Activated T-helper 9 cell treated with anti-CD3 and anti-CD28 coated beads, Interleukin-2, amount 50 U/mL, for 16 hours (primary cell): ENCODE data around the gene KCNS1.
A peak's percentile ranks its signal among the peaks of the same experiment; 100 is the strongest.

Experiments
- DNase-seq: peaks from one replicate; pipeline ENCODE4 v3.0.0-alpha.2; 2020; ENCODE audit warnings: low read depth

The KCNS1 gene

DNA sequence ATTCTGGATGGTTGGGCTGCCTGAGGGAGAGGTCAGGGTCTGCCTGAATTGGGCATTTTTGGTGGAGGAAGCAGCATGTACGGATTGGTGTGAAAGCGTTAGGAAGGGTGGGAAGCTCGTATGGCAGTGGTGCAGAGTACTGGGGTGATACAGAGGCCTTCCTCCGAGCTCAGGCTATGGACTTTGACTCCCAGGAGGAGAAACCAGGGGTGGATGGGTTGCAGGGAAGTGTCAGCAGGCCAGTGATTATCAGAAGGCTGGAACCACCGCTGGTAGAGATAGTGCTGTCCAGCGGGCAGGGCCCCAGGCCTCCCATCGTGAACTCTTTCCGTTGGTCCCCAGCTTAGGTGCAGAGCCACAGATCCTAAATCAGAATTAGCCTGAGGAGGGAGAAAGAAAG is 8.7 kb upstream of the KCNS1 start:
- DNase-seq, result no peak

- no peak for DNase-seq
Measured at GRCh38 chr20:45105317-45105716, 4.4 kb upstream of the KCNS1 start.

- no peak for DNase-seq
Measured at GRCh38 chr20:45104786-45105185, 3.9 kb upstream of the KCNS1 start.

- DNase-seq, result no peak
Measured at GRCh38 chr20:45103072-45103471, 2.1 kb upstream of the KCNS1 start.

- DNase-seq, result no peak
Measured at GRCh38 chr20:45101333-45101850, 465 bp upstream of the KCNS1 start.

GRCh38 chr20:45098103-45098773 is 2.7 kb downstream of the KCNS1 start:
- DNase-seq, result no peak

DNA sequence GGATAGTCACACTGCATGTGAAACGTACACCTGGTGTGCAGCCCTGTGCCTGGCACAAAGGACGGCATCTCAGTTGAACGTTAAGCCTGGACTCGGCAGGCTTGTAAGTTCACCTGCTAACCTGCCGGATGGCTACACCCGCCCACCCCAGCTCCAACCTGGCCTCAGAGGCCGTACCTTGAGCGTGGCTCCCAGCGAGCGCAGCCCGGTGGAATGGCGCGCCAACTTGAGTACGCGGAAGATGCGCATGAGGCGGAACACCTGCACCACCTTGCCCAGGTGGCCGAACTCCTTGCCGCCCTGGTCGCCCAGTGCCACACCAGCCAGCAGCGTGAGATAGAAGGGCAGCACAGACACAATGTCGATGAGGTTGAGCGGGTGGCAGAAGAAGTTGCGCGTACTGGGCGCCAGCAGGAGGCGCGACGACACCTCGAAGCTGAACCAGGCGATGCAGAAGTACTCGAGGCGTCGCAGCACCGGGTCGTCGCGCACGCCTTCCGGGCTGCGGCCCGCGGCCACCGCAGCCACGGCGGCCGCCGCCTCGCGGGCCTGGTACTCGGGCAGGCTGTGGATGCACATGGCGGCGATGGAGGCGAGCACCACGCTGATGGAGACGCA is 3.3 kb downstream of the KCNS1 start:
- DNase-seq, result no peak

- no peak for DNase-seq
Measured at GRCh38 chr20:45096781-45097180, 4.1 kb downstream of the KCNS1 start.

DNA sequence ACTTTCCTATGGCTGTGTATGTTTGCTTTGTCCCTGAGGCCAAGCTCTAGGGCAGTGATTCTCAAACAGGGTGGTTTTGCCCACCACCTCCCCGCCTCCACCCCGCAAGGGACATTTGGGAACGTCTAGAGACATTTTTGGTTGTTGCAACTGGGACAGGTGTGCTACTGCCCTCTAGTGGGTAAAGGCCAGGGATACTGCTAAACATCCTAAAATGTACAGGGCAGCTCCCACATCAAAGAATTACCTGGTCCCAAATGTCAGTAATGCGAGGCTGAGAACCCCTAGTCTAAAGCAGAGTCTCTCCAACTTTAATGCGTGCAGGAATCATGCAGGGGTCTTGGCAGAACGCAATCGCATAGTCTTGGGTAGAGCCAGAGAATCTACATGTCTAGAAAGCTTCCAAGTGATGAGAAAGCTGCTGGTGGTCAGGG is 5.1 kb downstream of the KCNS1 start:
- DNase-seq, result peak; percentile 23

GRCh38 chr20:45094864-45095574 is 5.9 kb downstream of the KCNS1 start:
- DNase-seq, result no peak

DNA sequence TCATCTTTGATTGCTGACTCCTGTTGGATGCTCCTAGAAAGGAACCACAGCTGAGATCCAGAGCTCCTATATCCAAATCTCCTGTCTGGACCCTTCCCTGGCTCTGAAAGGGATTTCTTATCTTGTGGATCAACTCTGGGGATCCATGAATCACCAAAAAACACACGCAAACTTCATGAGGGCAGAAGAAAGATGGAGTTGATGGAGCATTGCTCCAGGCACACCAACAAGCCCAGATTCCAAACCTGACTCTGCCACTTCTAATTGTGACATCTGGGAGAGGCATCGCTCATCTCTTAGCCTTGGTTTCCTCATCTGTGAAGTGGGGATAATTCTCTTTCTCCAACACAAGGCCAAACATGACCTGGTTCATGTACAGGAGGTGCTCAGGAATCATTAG is 6.7 kb downstream of the KCNS1 start:
- no peak for DNase-seq

DNA sequence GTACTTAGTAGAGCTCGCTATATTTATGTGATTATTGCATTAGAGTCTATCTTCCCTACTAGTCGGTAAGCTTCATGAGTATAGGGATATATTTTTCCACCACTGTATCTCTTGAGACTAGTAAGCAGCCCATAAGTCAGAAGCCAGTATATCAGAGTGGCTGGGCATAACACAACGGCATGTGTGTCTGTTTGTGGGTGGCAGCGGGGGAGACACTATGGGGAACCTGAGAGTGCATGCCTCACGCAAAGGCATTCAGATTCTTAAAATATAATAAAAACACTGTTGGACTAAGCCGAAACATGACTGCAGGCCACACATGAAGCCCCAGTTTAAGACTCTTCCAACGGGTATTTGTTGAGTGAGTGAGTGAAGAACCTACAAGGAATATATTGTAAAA is 8.0 kb downstream of the KCNS1 start:
- no peak for DNase-seq

DNA sequence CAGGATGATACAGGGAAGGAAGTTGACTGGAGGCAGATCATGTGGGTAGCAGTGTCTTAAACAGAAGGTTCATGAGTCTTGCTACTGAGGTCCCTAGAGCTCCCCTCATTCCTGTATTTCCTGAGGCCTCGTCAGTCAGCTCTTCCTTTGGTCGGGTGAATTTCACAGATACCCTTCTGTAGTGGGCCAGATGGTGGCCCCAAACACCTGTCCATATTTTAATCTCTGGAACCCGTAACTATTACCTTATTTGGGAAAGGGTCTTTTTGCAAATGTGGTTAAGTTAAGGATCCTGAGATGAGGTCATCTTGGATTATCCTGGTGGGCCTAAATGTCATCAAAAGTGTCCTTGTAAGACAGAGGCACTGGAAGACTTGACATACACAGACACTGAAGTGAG is 9.6 kb downstream of the KCNS1 start:
- no peak for DNase-seq

GRCh38 chr20:45090481-45090880 is 10.4 kb downstream of the KCNS1 start:
- no peak for DNase-seq

DNA sequence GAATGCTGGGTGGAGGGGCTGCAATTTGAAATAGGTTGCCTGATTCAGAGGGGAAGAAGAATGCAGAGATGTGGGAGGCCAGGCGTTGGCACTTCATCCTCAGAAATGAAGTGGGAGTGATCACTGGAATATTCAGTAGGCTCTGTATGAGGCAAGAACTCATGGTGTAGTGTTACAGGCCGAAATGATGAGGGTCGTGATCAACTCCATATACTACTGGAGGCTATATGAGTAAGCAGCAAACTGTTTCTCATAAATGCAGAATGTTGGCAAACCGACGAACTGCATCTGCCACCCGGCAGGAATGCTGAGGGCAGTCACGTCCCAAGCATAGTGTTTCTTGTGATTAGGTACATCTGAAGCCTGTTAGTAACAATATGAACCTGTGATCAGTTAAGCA is 12.7 kb downstream of the KCNS1 start:
- no peak for DNase-seq

- DNase-seq, result no peak
Measured at GRCh38 chr20:45087814-45088213, 13.1 kb downstream of the KCNS1 start.

DNA sequence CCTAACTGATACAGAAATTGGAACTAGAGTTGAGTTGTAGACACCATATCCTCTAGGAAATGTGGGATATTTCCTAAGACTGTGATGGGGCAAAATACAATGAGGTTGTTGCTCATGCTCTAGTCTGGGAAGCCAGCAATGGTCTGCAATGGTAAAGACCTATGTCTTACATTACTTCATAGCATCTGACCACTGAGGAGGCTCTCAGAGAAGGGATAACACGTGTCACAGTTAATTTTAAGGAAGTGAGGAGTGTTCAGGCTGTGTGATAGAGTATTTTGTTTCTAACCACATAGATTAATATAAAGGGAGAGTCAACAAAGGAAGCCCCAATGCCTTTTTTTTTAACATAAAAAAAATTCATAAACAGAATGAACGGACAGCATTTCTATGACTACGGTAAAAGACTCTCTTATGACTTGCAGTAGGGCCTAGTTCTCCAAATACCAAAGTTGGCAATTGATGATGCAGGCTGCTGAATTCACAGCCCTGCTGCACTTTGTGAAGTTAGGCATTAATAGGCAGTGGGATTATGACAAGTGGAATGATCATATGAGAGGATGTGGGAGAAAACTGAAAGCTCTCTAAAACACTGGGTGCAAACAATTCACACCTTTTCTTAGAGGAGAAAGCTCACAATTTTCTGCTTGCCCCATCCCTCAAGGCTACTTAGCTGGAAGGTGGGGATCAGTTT is 13.7 kb downstream of the KCNS1 start:
- DNase-seq, result no peak

DNA sequence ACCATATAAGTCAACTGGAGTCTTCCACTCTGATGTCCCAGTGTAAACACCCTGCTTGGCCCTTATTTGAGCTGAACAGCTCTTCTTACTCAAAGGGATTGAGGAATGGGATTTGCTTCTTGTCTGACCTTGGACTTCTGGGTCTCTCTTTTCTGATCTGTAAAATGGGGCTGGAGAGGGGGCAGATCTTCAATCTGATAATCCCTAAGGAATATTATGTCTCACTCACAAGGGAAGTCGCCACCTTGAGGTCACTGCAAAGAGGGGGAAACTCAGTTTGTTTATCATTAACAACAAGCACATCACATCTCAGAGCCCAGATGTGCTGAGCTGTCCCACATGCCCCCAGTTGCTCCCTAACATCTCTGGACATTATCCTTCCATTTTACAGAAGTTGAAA is 15.1 kb downstream of the KCNS1 start:
- no peak for DNase-seq

GRCh38 chr20:45085289-45085688 is 15.6 kb downstream of the KCNS1 start:
- DNase-seq, result no peak

GRCh38 chr20:45083127-45083526 is 17.8 kb downstream of the KCNS1 start:
- DNase-seq, result no peak

- no peak for DNase-seq
Measured at GRCh38 chr20:45082468-45082867, 18.5 kb downstream of the KCNS1 start.

- no peak for DNase-seq
Measured at GRCh38 chr20:45080867-45081624, 19.9 kb downstream of the KCNS1 start.
